ELF-1 (cell line): ENCODE results near the gene PSMB7.

Experiments
- DNase-seq: peaks from one replicate; pipeline ENCODE4 v3.0.0-alpha.2; 2016; ENCODE audit warnings: low read depth, low spot score

PSMB7 gene

GRCh38 chr9:124384210-124384609 lies 31.0 kb downstream of the PSMB7 start:
- DNase-seq, result no peak

GRCh38 chr9:124381170-124381945 lies 33.9 kb downstream of the PSMB7 start:
- no peak for DNase-seq

GRCh38 chr9:124377551-124378406 lies 37.5 kb downstream of the PSMB7 start:
- no peak for DNase-seq

GRCh38 chr9:124376329-124376728 lies 38.9 kb downstream of the PSMB7 start:
- no peak for DNase-seq

- no peak for DNase-seq
Measured at GRCh38 chr9:124375726-124376125, 39.5 kb downstream of the PSMB7 start.

- DNase-seq, result no peak
Measured at GRCh38 chr9:124373851-124374250, 41.4 kb downstream of the PSMB7 start.

GRCh38 chr9:124373386-124373785 lies 41.9 kb downstream of the PSMB7 start:
- DNase-seq, result no peak

GRCh38 chr9:124372038-124372437 lies 43.2 kb downstream of the PSMB7 start:
- no peak for DNase-seq

GRCh38 chr9:124370896-124371582 lies 44.2 kb downstream of the PSMB7 start:
- DNase-seq, result no peak

GRCh38 chr9:124369231-124369797 lies 45.9 kb downstream of the PSMB7 start:
- DNase-seq, result no peak

GRCh38 chr9:124368692-124369091 lies 46.5 kb downstream of the PSMB7 start:
- DNase-seq, result no peak

- no peak for DNase-seq
Measured at GRCh38 chr9:124366476-124367220, 48.6 kb downstream of the PSMB7 start.

- no peak for DNase-seq
Measured at GRCh38 chr9:124365036-124365435, 50.2 kb downstream of the PSMB7 start.

GRCh38 chr9:124364141-124364540 lies 51.1 kb downstream of the PSMB7 start:
- no peak for DNase-seq

- no peak for DNase-seq
Measured at GRCh38 chr9:124363326-124364096, 51.7 kb downstream of the PSMB7 start.

- DNase-seq, result no peak
Measured at GRCh38 chr9:124361128-124361527, 54.1 kb downstream of the PSMB7 start.

GRCh38 chr9:124359855-124360678 lies 55.2 kb downstream of the PSMB7 start:
- DNase-seq, result no peak

- DNase-seq, result no peak
Measured at GRCh38 chr9:124359426-124359825, 55.8 kb downstream of the PSMB7 start.

GRCh38 chr9:124358631-124359030 lies 56.6 kb downstream of the PSMB7 start:
- no peak for DNase-seq
